ENCODE data around the gene NPIPA1.
"Not testable (repeated sequence)": the region's sequence is repeated elsewhere in the genome, so short reads cannot be mapped to it uniquely, and the experiment has no call there.

The NPIPA1 gene

DNA sequence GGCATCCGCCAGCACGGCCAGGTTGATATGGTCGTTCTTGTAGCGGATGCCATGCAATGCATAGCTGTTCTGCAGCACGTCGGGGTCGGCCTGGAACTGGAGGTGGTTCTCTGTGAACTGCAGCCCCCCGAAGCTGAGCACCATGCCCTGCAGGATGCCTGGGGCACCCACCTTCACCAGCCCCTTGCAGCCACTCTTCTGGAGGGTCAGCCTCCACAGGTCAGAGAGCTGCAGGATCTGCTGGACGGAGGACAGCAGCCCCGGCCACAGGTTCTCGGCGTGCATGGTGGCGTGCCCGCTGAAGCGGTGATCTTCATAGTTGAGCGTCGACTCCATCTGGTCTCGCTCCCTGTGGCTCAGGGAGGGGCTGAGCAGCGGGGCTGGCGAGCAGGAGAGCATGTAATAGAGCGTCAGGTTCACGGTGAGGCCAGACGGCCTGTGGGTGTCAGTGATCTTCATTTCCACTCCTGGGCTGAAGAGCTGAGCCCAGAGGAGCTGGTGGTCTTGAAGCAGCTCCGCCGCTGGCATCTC is 51.5 kb downstream of the NPIPA1 start:
- in situ Hi-C loops (cut with HindIII; ENCODE audit: low pct_unique_long_range_greater_than_20kb, low sequenced_read_pairs); DNase-seq (ENCODE audit: low read depth in 1 of 2, low spot score in 1 of 2): not testable (repeated sequence)

DNA sequence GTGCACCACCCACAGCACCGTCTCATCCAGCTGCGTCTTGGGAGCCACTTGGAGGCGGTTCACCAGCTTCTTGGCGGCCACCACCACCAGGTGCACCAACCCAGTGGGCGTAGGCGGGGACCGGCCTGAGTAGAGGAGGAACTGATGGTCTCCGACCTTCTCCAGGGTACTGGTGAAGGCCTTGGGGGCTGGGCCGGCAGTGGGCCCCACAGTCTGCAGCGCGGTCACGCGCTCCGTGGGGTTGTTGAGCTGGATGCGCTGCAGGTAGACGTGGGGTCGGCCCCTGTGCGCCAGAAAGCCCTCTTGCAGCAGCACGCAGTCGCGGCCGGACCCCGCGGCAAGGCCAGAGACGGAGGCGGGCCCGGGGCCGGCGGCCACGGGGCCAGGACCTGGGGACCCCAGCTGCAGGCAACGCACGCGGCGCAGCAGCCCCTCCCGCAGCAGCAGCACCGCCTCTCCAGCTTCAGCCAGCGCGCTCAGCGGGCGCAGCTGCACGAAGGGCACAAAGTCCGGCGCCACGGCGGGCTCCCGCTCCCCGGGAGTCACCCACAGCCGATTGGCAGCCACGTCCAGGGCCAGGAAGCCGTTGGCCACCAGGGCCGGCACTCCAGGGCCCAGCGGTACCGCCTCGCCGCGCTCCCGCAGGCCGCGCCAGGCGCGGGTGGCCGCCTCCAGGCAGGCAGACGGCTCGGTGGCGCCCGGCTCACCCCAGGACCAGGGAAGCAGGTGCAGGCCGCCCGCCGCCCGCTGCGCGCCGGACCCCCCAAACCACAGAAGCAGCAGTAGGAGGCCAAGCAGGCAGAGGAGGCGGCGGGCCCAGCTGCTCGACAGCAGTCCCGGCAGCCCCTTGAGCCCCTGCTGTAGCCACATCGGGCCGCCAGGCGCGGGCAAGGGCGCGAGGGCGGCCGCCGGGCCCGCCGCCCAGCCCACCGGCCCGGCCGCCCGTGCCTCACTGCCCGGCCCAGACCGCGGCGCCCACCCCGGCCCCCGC is 52.3 kb downstream of the NPIPA1 start:
- in situ Hi-C loops (cut with HindIII; ENCODE audit: low pct_unique_long_range_greater_than_20kb, low sequenced_read_pairs); DNase-seq (ENCODE audit: low read depth in 1 of 2, low spot score in 1 of 2): not testable (repeated sequence)

DNA sequence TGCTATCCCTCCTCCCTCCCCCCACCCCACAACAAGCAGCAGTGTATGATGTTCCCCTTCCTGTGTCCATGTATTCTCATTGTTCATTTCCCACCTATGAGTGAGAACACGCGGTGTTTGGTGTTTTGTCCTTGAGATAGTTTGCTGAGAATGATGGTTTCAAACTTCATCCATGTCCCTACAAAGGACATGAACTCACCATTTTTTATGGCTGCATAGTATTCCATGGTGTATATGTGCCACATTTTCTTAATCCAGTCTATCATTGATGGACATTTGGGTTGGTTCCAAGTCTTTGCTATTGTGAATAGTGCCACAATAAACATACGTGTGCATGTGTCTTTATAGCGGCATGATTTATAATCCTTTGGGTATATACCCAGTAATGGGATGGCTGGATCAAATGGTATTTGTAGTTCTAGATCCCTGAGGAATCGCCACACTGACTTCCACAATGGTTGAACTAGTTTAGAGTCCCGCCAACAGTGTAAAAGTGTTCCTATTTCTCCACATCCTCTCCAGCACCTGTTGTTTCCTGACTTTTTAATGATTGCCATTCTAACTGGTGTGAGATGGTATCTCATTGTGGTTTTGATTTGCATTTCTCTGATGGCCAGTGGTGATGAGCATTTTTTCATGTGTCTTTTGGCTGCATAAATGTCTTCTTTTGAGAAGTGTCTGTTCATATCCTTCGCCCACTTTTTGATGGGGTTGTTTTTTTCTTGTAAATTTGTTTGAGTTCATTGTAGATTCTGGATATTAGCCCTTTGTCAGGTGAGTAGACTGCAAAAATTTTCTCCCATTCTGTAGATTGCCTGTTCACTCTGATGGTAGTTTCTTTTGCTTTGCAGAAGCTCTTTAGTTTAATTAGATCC is 56.3 kb downstream of the NPIPA1 start:
- in situ Hi-C loops (cut with HindIII; ENCODE audit: low pct_unique_long_range_greater_than_20kb, low sequenced_read_pairs); DNase-seq (ENCODE audit: low read depth in 1 of 2, low spot score in 1 of 2): not testable (repeated sequence)

DNA sequence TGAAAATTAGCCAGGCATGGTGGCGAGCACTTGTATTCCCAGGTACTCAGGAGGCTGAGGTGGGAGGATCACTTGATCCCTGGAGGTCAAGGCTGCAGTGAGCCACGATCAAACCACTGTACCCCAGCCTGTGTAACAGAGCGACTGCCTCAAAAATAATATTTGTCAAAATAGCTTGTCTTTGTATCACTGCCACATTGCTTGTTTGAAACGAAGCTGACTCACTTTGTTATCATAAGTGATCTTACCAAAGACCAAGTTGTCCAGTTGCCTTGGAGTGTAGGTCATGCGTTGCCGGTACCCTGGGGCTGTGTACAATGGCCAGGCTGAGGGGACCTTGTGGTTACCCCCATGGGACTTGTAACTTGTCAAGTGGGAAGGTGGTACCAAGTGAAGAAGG is 59.5 kb downstream of the NPIPA1 start:
- in situ Hi-C loops (cut with HindIII; ENCODE audit: low pct_unique_long_range_greater_than_20kb, low sequenced_read_pairs); DNase-seq (ENCODE audit: low read depth in 1 of 2, low spot score in 1 of 2): not testable (repeated sequence)

DNA sequence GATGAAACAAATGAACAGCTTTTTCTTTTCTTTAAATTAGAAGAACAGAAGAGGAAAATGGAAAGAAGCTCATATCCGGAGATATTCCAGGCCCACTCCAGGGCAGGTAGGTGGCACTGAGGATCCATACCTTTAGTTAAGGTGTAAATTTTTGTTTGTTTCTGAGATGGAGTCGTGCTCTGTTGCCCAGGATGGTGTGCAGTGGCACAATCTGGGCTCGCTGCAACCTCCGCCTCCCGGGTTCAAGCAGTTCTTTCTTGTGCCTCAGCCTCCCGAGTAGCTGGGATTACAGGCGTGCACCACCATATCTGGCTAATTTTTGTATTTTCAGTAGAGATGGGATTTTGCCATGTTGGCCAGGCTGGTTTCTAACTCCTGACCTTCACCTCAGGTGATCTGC is 61.1 kb downstream of the NPIPA1 start:
- in situ Hi-C loops (cut with HindIII; ENCODE audit: low pct_unique_long_range_greater_than_20kb, low sequenced_read_pairs); DNase-seq (ENCODE audit: low read depth in 1 of 2, low spot score in 1 of 2): not testable (repeated sequence)

DNA sequence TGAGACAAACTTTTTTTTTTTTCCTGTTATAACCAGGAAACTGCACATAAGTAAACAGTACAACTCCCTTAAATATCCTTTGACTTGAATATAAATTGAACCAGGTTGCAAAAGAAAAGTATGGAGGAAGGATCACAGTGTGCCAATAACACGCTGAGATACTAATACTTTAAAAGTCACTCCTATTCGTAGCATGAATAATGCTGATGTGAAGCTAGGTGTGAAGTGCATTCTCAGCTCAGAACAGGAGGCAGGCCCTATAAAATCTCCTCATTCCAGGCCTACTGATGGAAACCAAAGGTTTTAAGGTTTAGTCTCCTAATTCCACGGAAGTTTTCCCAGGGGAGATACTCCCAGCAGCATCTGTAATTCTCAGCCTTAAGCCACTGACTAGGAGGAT is 62.6 kb downstream of the NPIPA1 start:
- DNase-seq (ENCODE audit: low read depth in 1 of 2, low spot score in 1 of 2); in situ Hi-C loops (cut with HindIII; ENCODE audit: low pct_unique_long_range_greater_than_20kb, low sequenced_read_pairs): not testable (repeated sequence)
